GM19452 (cell line): ENCODE results near the gene SH3BP5L.
"Not testable (repeated sequence)": the region's sequence is repeated elsewhere in the genome, so short reads cannot be mapped to it uniquely, and the experiment has no call there.

Experiments used
- ATAC-seq: cut with Tn5 transposase; IDR thresholded peaks from one replicate; pipeline ENCODE4 v1.9.1; 2021; ENCODE audit not compliant: unreplicated experiment

The SH3BP5L gene

GRCh38 chr1:248810727-248811513, 14.8 kb downstream of the SH3BP5L start:
- no peak for ATAC-seq

DNA sequence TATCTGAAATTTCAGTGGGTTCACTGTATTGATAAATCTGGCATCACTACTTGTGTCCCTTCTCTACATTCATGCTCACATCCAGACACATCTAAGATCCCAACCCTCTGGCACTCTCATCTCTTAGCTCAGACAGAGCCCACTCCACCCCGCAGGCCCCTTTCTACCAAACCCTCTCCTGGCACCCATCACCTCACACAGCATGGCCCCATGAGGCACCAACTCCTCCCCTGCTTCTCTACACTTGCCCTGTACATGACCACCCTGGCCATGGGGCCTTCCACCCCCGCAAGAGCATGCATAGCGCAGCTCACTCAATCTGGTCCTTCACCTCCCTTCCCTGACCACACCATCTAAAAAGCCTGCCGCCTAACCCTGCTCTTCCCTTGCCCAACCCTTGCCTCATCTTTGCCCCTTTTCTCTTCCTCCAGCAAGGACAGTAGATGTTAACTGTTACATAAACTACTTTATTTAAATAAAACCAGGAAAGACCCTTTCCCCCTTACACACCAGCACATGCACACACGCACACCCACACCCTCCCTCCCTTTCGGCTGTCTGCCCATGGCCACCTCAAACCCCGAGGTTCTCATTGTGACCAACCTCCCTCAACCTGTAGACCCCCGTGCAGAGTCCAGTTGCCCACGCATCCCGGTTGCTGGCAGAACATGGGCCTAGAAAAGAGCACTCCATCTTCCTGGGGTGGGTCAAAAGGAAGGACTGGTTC, 15.6 kb downstream of the SH3BP5L start:
- no peak for ATAC-seq

- ATAC-seq: no peak
Observed at GRCh38 chr1:248808876-248809275, 16.8 kb downstream of the SH3BP5L start.

DNA sequence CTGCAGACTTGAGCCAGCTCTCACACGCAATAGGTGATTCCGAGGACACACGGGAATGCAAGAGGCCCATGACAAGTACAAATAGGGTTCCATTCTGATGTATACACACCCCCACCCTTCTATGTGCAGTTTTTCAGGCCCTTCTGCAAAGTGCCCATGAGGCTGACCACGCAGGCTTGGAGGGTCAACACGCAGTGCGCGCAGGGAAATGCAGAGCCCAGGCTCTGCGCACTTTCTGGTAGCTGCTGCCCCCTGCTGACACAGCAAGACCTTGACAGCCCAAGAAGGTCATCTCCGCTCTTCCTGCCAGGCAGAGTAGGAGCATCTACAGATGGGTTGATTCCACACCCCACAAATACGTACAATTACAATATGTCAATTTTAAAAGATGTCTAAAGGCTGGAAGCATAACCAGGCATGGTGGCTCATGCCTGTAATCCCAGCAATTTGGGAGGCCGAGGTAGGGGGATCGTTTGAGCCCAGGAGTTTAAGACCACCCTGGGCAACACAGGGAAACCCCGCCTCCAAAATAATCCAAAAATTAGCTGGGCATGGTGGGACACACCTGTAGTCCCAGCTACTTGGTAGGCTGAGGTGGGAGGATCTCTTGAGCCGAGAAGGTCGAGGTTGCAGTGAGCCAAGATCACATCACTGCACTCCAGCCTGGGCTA, 18.5 kb downstream of the SH3BP5L start:
- ATAC-seq: peak; percentile 55

GRCh38 chr1:248805876-248806275, 19.8 kb downstream of the SH3BP5L start:
- no peak for ATAC-seq

- peak; percentile 81 for ATAC-seq
Observed at GRCh38 chr1:248804771-248805681, 20.7 kb downstream of the SH3BP5L start.

DNA sequence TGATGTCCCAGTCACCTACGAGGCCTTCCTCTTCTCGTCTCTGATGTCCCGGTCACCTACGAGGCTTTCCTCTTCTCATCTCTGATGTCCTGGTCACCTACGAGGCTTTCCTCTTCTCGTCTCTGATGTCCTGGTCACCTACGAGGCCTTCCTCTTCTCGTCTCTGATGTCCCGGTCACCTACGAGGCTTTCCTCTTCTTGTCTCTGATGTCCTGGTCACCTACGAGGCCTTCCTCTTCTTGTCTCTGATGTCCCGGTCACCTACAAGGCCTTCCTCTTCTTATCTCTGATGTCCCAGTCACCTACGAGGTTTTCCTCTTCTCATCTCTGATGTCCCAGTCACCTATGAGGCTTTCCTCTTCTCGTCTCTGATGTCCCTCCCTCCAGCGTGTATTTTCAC, 22.2 kb downstream of the SH3BP5L start:
- not testable (repeated sequence) for ATAC-seq

DNA sequence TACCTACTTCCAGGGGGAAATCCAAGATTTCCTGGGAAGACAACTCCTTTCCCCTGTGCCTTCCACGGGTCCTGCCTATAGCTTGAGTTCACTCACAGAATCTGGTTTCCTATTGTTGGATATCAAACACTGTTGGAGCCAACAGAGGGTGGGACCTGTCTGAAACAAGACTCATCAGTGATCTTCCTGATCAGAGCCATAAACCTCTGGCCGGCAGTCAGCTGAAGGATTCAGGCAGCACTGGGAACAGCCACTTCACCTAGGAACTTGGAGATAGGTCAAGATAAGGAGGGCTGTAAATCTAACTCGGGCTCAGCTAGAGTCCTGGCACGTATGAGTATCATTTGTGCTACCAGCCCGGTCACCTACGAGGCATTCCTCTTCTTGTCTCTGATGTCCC, 23.3 kb downstream of the SH3BP5L start:
- no peak for ATAC-seq

DNA sequence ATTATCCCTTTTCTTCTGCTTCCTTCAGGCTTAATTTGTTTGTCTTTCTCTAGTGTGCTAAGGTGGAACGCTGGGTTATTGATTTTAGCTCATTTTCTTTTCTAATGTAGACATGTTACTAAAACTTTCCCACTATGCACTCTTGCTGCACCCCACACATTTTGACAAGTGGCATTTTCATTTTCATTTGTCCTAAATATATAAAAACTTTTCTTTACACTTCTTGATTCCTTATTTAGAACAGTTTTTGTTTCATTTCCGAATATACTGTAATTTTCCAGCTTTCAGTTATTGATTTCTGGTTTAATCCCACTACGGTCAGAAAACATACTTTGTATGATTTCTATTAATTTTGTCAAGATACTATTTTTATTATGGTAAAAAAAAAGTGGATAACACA, 25.3 kb downstream of the SH3BP5L start:
- no peak for ATAC-seq

DNA sequence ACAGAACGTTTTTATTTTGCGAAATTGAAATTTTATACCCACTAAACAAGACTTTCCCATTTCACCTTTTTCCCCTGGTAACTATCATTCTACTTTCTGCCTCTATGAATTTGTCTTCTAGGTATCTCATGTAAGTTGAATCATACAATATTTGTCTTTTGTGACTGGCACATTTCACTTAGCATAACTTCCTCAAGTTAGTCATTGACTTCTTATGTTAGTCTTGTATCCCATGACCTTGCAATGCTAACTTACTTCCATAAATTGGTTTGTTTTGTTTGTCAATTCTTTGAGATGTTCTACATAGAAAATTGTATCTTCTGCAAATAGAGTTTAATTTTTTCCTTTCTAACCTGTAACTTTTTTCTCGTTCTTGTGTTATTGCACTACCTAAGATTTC, 26.9 kb downstream of the SH3BP5L start:
- ATAC-seq: no peak

- ATAC-seq: not testable (repeated sequence)
Observed at GRCh38 chr1:248794663-248795062, 31.1 kb downstream of the SH3BP5L start.

DNA sequence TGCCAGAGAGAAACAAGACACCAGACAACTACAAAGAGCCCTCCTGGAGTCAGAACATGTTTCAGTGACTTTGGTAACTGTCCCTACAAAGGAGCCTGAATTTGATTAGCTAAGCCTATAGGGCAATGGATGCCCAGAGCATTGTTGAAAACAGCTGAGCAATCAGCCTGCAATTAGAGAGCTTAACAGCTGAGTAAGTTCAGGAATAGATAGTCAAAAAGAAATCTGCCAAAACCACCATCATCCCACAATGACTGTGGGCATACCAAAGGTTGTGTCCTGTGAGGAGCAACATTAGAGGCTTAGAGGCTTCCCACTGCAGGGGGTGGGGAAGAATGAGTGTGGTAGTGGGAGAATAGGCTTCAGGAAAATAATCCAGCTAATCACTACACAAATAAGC, 32.1 kb downstream of the SH3BP5L start:
- ATAC-seq: peak; percentile 96

DNA sequence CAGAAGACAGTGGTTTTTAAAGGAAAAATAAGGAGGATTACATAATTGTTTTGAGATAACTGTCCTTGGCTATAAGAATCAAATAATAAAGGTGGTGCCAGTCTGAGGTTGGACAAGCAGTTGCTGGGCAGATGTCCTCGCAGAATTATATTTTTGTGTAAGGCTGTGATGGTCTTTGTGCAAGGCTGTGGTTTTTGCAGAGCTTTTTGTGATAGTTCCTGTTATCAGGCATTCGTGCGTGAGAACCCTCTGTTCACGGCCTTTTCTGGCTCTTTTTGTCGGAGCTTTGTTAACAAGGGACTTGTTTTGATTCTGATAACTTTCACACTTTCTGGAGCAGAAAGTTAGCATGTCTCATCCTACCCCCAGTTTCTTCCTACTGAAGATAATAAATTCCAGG, 33.4 kb downstream of the SH3BP5L start:
- peak; percentile 34 for ATAC-seq

DNA sequence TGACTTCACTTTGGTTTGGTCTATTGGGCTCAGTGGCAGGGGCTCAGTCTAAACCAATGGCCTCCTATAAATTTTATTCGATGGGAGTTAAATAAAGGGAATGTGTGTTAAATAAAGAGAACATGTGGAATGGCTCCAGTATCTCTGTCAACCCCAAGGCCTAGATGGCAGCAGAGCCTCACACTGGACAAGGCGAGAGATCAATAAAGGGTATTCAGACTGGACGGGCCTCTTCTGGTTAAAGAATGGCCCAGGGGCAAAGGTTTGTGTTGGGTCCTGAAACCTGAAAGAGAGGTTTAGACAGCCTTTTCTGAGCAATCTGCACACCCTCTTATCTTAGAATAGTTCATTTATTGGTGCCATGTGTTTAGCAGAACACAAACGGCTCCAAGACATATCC, 34.7 kb downstream of the SH3BP5L start:
- ATAC-seq: no peak

DNA sequence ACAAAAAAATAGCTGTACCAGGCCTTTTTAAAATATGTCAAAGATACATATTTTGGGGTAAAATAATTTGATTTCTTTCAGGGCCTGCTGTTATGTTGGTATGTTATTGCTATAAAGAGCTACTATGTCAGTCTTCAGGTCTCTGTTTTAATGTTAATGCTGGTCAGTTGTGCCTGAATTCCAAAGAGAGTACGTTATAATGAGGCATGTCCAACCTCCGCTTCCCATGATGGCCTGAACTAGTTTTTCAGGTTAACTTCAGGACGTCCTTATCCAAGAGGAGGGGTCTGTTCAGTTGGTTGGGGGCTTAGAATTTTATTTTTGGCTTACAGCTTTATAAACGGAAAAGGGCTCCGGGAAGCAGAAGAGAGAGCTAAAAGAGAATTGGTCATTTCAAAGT, 35.3 kb downstream of the SH3BP5L start:
- ATAC-seq: no peak

GRCh38 chr1:248789337-248789736, 36.4 kb downstream of the SH3BP5L start:
- not testable (repeated sequence) for ATAC-seq

DNA sequence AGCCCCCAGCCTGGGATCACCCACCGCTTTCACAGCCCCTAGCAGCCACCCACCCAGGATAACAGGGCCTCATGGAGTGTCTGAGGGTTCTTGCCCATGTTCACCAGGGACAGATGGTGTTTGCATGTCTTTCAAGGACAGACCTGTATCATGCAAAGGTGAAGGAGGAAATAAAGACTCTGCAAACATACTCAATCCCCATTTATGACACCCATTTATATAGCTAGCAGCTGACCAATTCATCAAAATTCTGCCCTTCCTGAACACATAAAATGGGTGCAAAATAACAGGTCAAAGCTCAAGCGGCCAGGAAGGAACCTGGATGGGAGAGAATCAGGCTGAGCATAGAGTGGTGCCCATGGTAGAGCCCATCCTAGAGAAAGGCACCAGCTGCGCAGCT, 37.4 kb downstream of the SH3BP5L start:
- ATAC-seq: no peak

DNA sequence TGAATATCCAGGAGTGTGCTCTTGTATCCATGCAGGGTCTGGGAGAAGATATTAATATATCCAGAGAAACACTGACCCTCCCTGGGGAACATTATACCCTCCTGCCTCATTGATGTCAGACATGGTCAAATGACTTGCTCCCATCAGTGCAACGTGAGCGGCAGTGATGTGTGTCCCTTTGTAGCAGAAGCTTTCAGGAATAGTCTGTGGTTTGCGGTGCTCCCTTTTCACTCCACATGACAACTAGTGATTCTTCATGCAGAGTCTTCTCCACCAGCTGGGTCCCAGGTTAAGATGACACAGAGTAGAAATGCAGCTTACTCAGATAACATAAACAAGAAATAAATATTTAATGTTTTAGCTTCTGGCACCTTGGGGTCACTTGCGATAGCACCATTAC, 38.3 kb downstream of the SH3BP5L start:
- no peak for ATAC-seq

- peak; percentile 81 for ATAC-seq
Observed at GRCh38 chr1:248786156-248786555, 39.6 kb downstream of the SH3BP5L start.

DNA sequence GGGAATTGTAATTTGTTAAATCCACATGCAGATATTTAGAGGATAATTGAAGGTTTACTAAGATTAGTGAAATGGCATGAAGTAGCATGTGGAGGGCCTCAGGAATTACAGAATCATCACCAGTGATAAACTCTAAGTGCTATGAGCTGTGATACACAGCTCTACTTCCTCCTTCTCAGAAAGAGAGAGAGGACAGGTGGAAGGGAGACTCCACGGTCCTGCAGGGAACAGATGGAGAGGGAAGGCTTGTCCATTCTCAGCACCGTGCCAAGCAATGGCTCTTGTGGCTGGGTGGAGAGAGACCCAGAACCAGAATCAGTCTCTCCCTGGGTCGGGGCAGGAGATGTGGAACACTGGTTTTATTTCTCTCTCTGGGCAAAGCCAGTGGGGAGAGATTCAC, 42.3 kb downstream of the SH3BP5L start:
- no peak for ATAC-seq
